Kidney (tissue), 14 donors: Measurements from ENCODE around the gene PUM1. TPM values are rescaled to one million over a fixed set of nuclear protein-coding genes. Genes with fewer than 3 reads are reported as not detected.
A peak's percentile ranks its signal among the peaks of the same experiment; 100 is the strongest.

Source experiments
- DNase-seq, 5 donors: peaks; one replicate each; pipeline ENCODE4 v3.0.0-alpha.2; 2013 to 2020
- FAIRE-seq: peaks from 2 replicates; lab custom pipeline; 2012; peaks lifted over from hg19 to GRCh38; lab: Jason Lieb, UNC
- H3K27ac ChIP-seq, 2 donors: one replicate each; pipeline ENCODE4 v1.7.0; 2013; ENCODE audit warnings: low read depth in 2 of 2, low read length in 2 of 2, inconsistent platforms in 1 of 2
- H3K27me3 ChIP-seq: one replicate; pipeline ENCODE4 v1.7.1; 2013; ENCODE audit warnings: low read length, inconsistent platforms; ENCODE audit not compliant: control insufficient read depth, insufficient read depth
- H3K36me3 ChIP-seq, 3 donors: one replicate each; pipeline versions ENCODE4 v1.7.0 to v1.7.1; 2013; ENCODE audit warnings: low read length in 3 of 3, control low read depth in 1 of 3, inconsistent platforms in 1 of 3; ENCODE audit not compliant: insufficient read depth in 3 of 3, control insufficient read depth in 2 of 3
- H3K4me1 ChIP-seq, 3 donors: one replicate each; pipeline versions ENCODE4 v1.7.0 to v1.7.1; 2013; ENCODE audit warnings: low read length in 3 of 3, inconsistent platforms in 1 of 3, low read depth in 1 of 3; ENCODE audit not compliant: control insufficient read depth in 2 of 3, insufficient read depth in 2 of 3
- H3K4me3 ChIP-seq, 3 donors: one replicate each; pipeline versions ENCODE4 v1.7.0 to v1.8.1; 2013; ENCODE audit warnings: low read length in 3 of 3, control low read depth in 1 of 3, inconsistent platforms in 1 of 3
- H3K9ac ChIP-seq, 3 donors: one replicate each; pipeline versions ENCODE4 v1.7.0 to v1.7.1; 2013; ENCODE audit warnings: low read length in 3 of 3, control low read depth in 1 of 3, inconsistent platforms in 1 of 3
- H3K9me3 ChIP-seq, 3 donors: one replicate each; pipeline versions ENCODE4 v1.7.0 to v1.7.1; 2013; ENCODE audit warnings: low read length in 3 of 3, control low read depth in 1 of 3, inconsistent platforms in 1 of 3; ENCODE audit not compliant: control insufficient read depth in 2 of 3, insufficient read depth in 1 of 3
- intact Hi-C: fragments of 100-400 bp; cut with DNase I; formaldehyde crosslinking; loops from one replicate; pipeline ENCODE4 v1.11.1; 2022
- polyA plus RNA-seq: library from polyadenylated mRNA; stranded (reverse); fragments of 350-450 nt; fragmentation: Illumina TruSeq; extraction: RNeasy Lipid Tissue Mini Kit (QIAGEN cat#74804); gene quantifications from one replicate; pipeline ENCODE4 v1.2.3, GENCODE V29; 2014; ENCODE audit warnings: low read depth, low replicate concordance; ENCODE audit not compliant: insufficient read depth
- total RNA-seq: library from RNA; stranded (reverse); fragmentation: NEBNext Ultra II Directional; extraction: Animal tissue kit (Norgen Biotek cat#: 25700); gene quantifications from one replicate; pipeline ENCODE4 v1.2.1, GENCODE V29; 2021
- TF ChIP-seq, protein P1 (sequence below): IDR thresholded peaks from 3 replicates; pipeline ENCODE4 v1.5.1; 2012; ENCODE audit warnings: mild to moderate bottlenecking, moderate library complexity, borderline replicate concordance; ENCODE audit not compliant: insufficient read depth; ENCODE audit errors: extremely low read depth
- donor health status: control.
- donor health status: control.
- donor health status: control.
- donor health status: control.
- donor health status: control.
- donor health status: DM: yes; HTN: yes; CAD: no.
- donor health status: Normal renal cell carcinoma (clear cell type).

PUM1 gene
- total and polyA plus RNA-seq, 2 donors from 2014 or later, result 19.1 to 150 TPM

DNA sequence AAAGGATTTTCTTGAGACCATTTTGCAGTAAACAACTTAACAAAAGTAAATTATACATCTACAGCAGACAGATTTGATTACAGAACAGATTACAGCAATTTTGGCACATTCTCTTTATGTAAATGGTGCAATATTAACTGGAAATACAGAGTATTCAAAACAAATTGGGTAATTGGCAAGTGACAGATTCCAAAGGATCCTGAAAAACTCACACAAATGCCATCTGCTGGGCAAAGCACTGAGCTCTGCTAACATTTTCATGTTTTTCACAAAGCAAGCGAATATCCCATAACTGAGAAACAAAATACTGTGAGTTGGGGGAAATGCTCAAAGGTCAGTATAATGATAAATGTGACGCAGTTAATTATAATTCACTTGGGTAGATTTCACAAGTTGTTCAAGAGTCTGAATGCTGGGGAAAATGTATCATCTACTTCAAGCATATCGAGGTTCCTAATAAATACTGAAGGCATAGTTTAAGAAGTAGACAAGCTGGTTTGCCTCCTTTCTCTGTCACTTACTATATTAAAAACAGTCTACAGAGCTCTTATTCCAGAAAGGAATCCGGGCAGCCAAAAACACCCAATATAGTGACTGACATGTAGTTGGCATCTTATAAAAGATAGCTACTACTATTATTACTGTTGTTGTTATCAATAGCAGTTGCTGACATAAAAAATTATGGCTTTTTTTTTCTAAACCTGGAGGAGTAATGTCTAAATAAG lies 81.2 kb downstream of the PUM1 start:
- Histone ChIP-seq H3K4me1 (peaks cover 7 to 33% (median 10%) of the 10 kb centered on the region in 3 donors), H3K27ac (peak overlapping the region in 1 of 2 donors; percentile 8)
- intact Hi-C loops, result no loop called here

DNA sequence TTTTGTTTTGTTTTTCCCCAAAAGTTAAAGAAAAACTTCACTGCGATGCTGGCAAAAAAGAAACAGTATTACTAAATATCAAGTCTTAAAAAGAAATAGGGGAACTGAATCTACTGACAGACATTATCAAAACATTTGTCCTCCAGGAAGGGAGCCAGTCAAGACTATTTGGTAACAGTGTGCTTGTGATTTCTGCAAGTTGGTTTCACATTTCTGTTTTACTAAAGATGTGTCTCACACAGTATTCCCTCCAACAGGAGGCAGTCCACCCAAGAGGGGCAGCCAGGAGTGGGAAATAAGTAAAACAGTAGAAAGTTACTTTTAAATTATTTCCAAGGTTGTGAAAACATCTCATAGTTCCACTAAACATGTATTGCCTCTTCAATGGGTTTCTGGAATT lies 82.6 kb downstream of the PUM1 start:
- Histone ChIP-seq H3K9ac (no peak overlapping the region), H3K27me3 (no peaks in the 10 kb centered on the region), H3K36me3 (peaks cover 0 to 7% (median 5%) of the 10 kb centered on the region in 3 donors), H3K27ac (peak overlapping the region in 1 of 2 donors; percentile 9), H3K4me3 (no peak overlapping the region), H3K4me1 (peaks cover 3 to 27% (median 10%) of the 10 kb centered on the region in 3 donors), H3K9me3 (no peaks in the 10 kb centered on the region)
- intact Hi-C loops, result no loop called here
- FAIRE-seq (no peak), DNase-seq (no peak)
- TF ChIP-seq, protein P1, sequence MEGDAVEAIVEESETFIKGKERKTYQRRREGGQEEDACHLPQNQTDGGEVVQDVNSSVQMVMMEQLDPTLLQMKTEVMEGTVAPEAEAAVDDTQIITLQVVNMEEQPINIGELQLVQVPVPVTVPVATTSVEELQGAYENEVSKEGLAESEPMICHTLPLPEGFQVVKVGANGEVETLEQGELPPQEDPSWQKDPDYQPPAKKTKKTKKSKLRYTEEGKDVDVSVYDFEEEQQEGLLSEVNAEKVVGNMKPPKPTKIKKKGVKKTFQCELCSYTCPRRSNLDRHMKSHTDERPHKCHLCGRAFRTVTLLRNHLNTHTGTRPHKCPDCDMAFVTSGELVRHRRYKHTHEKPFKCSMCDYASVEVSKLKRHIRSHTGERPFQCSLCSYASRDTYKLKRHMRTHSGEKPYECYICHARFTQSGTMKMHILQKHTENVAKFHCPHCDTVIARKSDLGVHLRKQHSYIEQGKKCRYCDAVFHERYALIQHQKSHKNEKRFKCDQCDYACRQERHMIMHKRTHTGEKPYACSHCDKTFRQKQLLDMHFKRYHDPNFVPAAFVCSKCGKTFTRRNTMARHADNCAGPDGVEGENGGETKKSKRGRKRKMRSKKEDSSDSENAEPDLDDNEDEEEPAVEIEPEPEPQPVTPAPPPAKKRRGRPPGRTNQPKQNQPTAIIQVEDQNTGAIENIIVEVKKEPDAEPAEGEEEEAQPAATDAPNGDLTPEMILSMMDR, result no peak

More for the DNA sequence above, 81.2 kb downstream of the PUM1 start:
- FAIRE-seq (no peak), DNase-seq (peak in 1 of 5 donors; percentile 23)
- Histone ChIP-seq H3K4me3 (no peak overlapping the region), H3K9ac (no peak overlapping the region), H3K9me3 (no peaks in the 10 kb centered on the region), H3K36me3 (peaks cover 0 to 5% (median 2%) of the 10 kb centered on the region in 3 donors), H3K27me3 (no peaks in the 10 kb centered on the region)
- TF ChIP-seq, protein P1, result no peak

DNA sequence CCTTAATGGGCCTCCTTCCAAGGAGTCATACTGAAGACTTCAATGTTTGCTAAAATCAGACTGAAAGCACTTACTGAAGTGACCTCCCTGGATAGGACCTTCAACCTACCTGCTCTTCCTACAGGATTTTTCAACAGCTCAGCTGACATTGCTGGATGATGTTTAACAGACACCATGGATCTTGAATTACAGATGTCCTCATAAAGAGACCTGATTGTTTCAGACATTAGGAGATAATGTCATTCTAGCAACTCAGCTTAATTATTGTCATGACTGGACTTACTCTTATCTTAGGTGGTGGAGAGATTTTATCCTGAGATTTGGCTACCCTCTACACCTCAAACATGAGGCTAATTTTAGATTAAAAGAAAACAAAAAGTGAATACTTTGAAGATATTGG lies 83.1 kb downstream of the PUM1 start:
- Histone ChIP-seq H3K27ac (peak overlapping the region in 1 of 2 donors; percentile 8), H3K9me3 (no peaks in the 10 kb centered on the region), H3K36me3 (peaks cover 0 to 7% (median 3%) of the 10 kb centered on the region in 3 donors), H3K4me1 (peaks cover under 1 to 26% (median 10%) of the 10 kb centered on the region in 3 donors), H3K27me3 (no peaks in the 10 kb centered on the region), H3K9ac (no peak overlapping the region), H3K4me3 (peak overlapping the region in 1 of 3 donors; percentile 7)
- intact Hi-C loops, result no loop called here
- DNase-seq, result no peak
- TF ChIP-seq, protein P1, result no peak
- FAIRE-seq, result no peak
